Ishikawa (cell line): ENCODE results near the gene PPP1R17.

ENCODE experiments used
- CEBPB ChIP-seq: IDR thresholded peaks from 2 replicates; pipeline ENCODE4 v1.6.1; 2012
- EP300 ChIP-seq: IDR thresholded peaks from 2 replicates; pipeline ENCODE4 v1.6.1; 2012; ENCODE audit warnings: borderline replicate concordance
- TAF1 ChIP-seq: IDR thresholded peaks from 2 replicates; pipeline ENCODE4 v1.6.1; 2012; ENCODE audit warnings: low read depth, mild to moderate bottlenecking
- TEAD4 ChIP-seq: IDR thresholded peaks from 2 replicates; pipeline ENCODE4 v1.6.1; 2012
- YY1 ChIP-seq: IDR thresholded peaks from 2 replicates; pipeline ENCODE4 v1.6.1; 2012; ENCODE audit warnings: low read depth

DNA sequence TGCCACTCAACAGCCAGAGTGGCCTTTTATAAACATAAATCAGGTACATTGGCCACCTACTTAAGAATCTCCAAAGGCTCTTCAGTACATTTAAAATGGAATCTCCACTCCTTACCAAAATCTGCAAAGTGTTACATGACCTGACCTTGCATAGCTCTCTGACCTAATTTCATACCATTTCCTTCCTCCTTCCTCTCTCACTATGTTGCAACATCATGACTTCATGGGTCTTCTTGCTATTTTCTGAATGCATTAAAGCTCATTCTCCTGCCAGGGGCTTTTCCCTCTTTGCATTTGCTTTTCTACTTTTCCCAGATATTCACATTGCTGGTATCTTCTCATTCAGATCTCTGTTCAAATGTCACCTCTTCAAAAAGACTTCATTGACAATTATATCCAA is 22.1 kb upstream of the PPP1R17 start:
- no peak for TF ChIP-seq CEBPB
- no peak for TF ChIP-seq EP300
- TF ChIP-seq YY1 = no peak
- no peak for TF ChIP-seq TEAD4
- no peak for TF ChIP-seq TAF1
